Neural progenitor cell (in vitro differentiated cells): Measurements from ENCODE around the gene NEK8. TPM values are rescaled to one million over a fixed set of nuclear protein-coding genes. Genes with fewer than 3 reads are reported as not detected.

Source experiments
- DNase-seq: peaks from one replicate; pipeline ENCODE4 v3.0.0-alpha.2; 2016; ENCODE audit warnings: low spot score
- H2AFZ ChIP-seq: fragments of 200-600 bp; sonication (generic); replicated peaks from 2 replicates; pipeline ENCODE4 v1.6.1; 2016; ENCODE audit warnings: antibody characterized with exemption
- H3F3A ChIP-seq: fragments of 200-600 bp; sonication (generic); 2 replicates; pipeline ENCODE4 v1.6.1; 2016; ENCODE audit warnings: antibody characterized with exemption, low read depth
- H3K27ac ChIP-seq: fragments of 200-600 bp; sonication (generic); 2 replicates; pipeline ENCODE4 v1.5.1; 2016; ENCODE audit warnings: mild to moderate bottlenecking
- H3K27me3 ChIP-seq: fragments of 200-600 bp; sonication (generic); 2 replicates; pipeline ENCODE4 v1.6.1; 2016; ENCODE audit warnings: mild to moderate bottlenecking, moderate library complexity
- H3K36me3 ChIP-seq: fragments of 200-600 bp; sonication (generic); 2 replicates; pipeline ENCODE4 v1.5.1; 2016
- H3K4me1 ChIP-seq: fragments of 200-600 bp; sonication (generic); 2 replicates; pipeline ENCODE4 v1.6.1; 2016; ENCODE audit warnings: mixed run types
- H3K4me2 ChIP-seq: fragments of 200-600 bp; sonication (generic); 2 replicates; pipeline ENCODE4 v1.6.1; 2016
- H3K4me3 ChIP-seq: fragments of 200-600 bp; sonication (generic); 2 replicates; pipeline ENCODE4 v1.5.1; 2016
- H3K79me2 ChIP-seq: fragments of 200-600 bp; sonication (generic); 2 replicates; pipeline ENCODE4 v1.6.1; 2016; ENCODE audit warnings: low read depth
- H3K9ac ChIP-seq: fragments of 200-600 bp; sonication (generic); 2 replicates; pipeline ENCODE4 v1.6.1; 2016
- H3K9me3 ChIP-seq: fragments of 200-600 bp; sonication (generic); 2 replicates; pipeline ENCODE4 v1.5.1; 2016; ENCODE audit warnings: low read depth
- H4K20me1 ChIP-seq: fragments of 200-600 bp; sonication (generic); 2 replicates; pipeline ENCODE4 v1.6.1; 2016; ENCODE audit warnings: low read depth
- H3K27ac Mint-ChIP-seq: 3 replicates; pipeline ENCODE4 v1.8.0; 2021; ENCODE audit warnings: mixed read lengths
- H3K27me3 Mint-ChIP-seq: 2 replicates; pipeline ENCODE4 v1.8.0; 2022; ENCODE audit warnings: low read depth, mild to moderate bottlenecking, inconsistent platforms, moderate library complexity, mixed read lengths; ENCODE audit not compliant: insufficient read depth
- H3K36me3 Mint-ChIP-seq: 3 replicates; pipeline ENCODE4 v1.8.0; 2021; ENCODE audit warnings: mixed read lengths
- H3K4me1 Mint-ChIP-seq: 3 replicates; pipeline ENCODE4 v1.8.0; 2021; ENCODE audit warnings: mixed read lengths
- H3K4me3 Mint-ChIP-seq: 3 replicates; pipeline ENCODE4 v1.8.0; 2021; ENCODE audit warnings: mild to moderate bottlenecking, moderate library complexity, mixed read lengths
- H3K9me3 Mint-ChIP-seq: 3 replicates; pipeline ENCODE4 v1.8.0; 2020; ENCODE audit warnings: mixed read lengths
- EZH2 ChIP-seq: fragments of 200-600 bp; sonication (generic); IDR thresholded peaks from 2 replicates; pipeline ENCODE4 v1.6.1; 2017; ENCODE audit warnings: antibody characterized with exemption, mild to moderate bottlenecking, moderate library complexity
- EZH2phosphoT487 ChIP-seq: fragments of 200-600 bp; sonication (generic); IDR thresholded peaks from 2 replicates; pipeline ENCODE4 v1.6.1; 2017; ENCODE audit warnings: antibody characterized with exemption
- total RNA-seq: library from RNA; depleted of rRNA; stranded (reverse); fragments of >200 nt; gene quantifications from 2 replicates; pipeline ENCODE4 v1.2.3, GENCODE V29; 2015; ENCODE audit warnings: low replicate concordance
- TF ChIP-seq, protein P1 (sequence below): fragments of 200-600 bp; sonication (generic); IDR thresholded peaks from 2 replicates; pipeline ENCODE4 v1.5.1; 2017; ENCODE audit warnings: antibody characterized with exemption, mild to moderate bottlenecking

NEK8 gene
- total RNA-seq, 1 donor from 2014 or later, result 3.7 TPM

DNA sequence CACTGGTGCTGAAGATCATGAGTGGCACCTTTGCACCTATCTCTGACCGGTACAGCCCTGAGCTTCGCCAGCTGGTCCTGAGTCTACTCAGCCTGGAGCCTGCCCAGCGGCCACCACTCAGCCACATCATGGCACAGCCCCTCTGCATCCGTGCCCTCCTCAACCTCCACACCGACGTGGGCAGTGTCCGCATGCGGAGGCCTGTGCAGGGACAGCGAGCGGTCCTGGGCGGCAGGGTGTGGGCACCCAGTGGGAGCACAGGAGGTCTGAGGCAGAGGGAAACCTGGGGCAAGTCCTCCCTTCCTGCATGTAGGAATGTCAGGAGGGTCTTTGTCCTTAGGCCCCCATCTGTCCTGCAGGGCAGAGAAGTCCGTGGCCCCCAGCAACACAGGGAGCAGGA, 8.7 kb downstream of the NEK8 start:
- H4K20me1 ChIP-seq, result no peaks in the 10 kb centered on the region
- H3K4me3 Mint-ChIP-seq, result no peak overlapping the region

DNA sequence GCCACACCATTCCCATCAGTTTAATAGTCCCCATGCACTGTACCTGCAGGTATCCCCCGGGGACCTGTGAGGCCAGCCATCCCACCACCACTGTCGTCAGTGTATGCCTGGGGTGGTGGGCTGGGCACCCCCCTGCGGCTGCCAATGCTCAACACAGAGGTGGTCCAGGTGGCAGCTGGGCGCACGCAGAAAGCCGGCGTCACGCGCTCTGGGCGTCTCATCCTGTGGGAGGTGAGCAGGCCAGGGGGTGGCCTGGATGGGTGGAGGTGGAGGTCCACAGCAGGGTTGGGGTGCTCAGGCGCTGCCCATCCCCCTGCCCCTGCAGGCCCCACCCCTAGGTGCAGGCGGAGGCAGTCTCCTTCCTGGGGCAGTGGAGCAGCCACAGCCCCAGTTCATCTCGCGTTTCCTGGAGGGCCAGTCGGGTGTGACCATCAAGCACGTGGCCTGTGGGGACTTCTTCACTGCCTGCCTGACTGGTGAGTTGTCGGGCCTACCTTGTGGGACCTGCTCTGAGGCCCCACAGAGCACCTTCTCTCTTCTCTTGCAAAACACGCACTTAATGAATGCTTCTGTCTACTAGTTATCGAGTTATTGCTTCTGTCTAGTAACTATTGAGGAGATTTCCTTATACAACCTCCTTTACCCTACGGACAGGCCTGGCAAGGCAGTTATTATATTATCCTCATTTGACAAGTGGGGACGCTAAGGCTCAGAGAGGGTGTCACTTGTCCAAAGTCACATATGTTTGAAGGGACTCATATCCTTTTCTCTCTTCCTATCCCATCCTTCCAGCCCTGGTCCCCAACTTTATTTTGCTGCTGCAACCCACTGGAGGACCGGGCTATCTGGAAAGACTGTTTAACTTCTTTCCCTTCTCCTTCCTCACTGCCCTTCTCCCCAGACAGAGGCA, 9.4 kb downstream of the NEK8 start:
- Histone ChIP-seq H3K9ac (no peak overlapping the region), H3K79me2 (no peaks in the 10 kb centered on the region), H3K4me1 (no peaks in the 10 kb centered on the region), H3K36me3 (no peaks in the 10 kb centered on the region), H3K4me3 (no peak overlapping the region), H2AFZ (no peak overlapping the region), H3F3A (peaks cover 7% of the 10 kb centered on the region), H3K27ac (no peak overlapping the region), H3K4me2 (no peak overlapping the region), H3K9me3 (no peaks in the 10 kb centered on the region), H3K27me3 (no peaks in the 10 kb centered on the region), H4K20me1 (no peaks in the 10 kb centered on the region)
- Mint-ChIP-seq H3K9me3 (peaks cover 2% of the 10 kb centered on the region), H3K27me3 (peaks cover under 1% of the 10 kb centered on the region), H3K36me3 (peaks cover 2% of the 10 kb centered on the region), H3K27ac (peak overlapping the region; percentile 44), H3K4me1 (peaks cover 1% of the 10 kb centered on the region), H3K4me3 (no peak overlapping the region)
- TF ChIP-seq, protein P1, sequence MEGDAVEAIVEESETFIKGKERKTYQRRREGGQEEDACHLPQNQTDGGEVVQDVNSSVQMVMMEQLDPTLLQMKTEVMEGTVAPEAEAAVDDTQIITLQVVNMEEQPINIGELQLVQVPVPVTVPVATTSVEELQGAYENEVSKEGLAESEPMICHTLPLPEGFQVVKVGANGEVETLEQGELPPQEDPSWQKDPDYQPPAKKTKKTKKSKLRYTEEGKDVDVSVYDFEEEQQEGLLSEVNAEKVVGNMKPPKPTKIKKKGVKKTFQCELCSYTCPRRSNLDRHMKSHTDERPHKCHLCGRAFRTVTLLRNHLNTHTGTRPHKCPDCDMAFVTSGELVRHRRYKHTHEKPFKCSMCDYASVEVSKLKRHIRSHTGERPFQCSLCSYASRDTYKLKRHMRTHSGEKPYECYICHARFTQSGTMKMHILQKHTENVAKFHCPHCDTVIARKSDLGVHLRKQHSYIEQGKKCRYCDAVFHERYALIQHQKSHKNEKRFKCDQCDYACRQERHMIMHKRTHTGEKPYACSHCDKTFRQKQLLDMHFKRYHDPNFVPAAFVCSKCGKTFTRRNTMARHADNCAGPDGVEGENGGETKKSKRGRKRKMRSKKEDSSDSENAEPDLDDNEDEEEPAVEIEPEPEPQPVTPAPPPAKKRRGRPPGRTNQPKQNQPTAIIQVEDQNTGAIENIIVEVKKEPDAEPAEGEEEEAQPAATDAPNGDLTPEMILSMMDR, result no peak
- TF ChIP-seq EZH2 (no peak), EZH2phosphoT487 (no peak)
- DNase-seq, result no peak

More for the DNA sequence above, 8.7 kb downstream of the NEK8 start:
- H3F3A ChIP-seq, result no peaks in the 10 kb centered on the region
- no peaks in the 10 kb centered on the region for H3K79me2 ChIP-seq
- H3K4me2 ChIP-seq, result no peak overlapping the region
- H3K27me3 ChIP-seq, result no peaks in the 10 kb centered on the region
- H3K27ac ChIP-seq, result no peak overlapping the region
- H3K27ac Mint-ChIP-seq, result no peak overlapping the region
- no peak for DNase-seq
- H3K9me3 ChIP-seq, result no peaks in the 10 kb centered on the region
- H2AFZ ChIP-seq, result no peak overlapping the region
- peaks cover 2% of the 10 kb centered on the region for H3K36me3 Mint-ChIP-seq
- H3K9ac ChIP-seq, result no peak overlapping the region
- H3K4me1 ChIP-seq, result no peaks in the 10 kb centered on the region
- peaks cover 2% of the 10 kb centered on the region for H3K9me3 Mint-ChIP-seq
- no peaks in the 10 kb centered on the region for H3K27me3 Mint-ChIP-seq
- TF ChIP-seq EZH2, result no peak
- TF ChIP-seq, protein P1, result no peak
- TF ChIP-seq EZH2phosphoT487, result no peak
- no peak overlapping the region for H3K4me3 ChIP-seq
- no peaks in the 10 kb centered on the region for H3K36me3 ChIP-seq
- no peaks in the 10 kb centered on the region for H3K4me1 Mint-ChIP-seq

DNA sequence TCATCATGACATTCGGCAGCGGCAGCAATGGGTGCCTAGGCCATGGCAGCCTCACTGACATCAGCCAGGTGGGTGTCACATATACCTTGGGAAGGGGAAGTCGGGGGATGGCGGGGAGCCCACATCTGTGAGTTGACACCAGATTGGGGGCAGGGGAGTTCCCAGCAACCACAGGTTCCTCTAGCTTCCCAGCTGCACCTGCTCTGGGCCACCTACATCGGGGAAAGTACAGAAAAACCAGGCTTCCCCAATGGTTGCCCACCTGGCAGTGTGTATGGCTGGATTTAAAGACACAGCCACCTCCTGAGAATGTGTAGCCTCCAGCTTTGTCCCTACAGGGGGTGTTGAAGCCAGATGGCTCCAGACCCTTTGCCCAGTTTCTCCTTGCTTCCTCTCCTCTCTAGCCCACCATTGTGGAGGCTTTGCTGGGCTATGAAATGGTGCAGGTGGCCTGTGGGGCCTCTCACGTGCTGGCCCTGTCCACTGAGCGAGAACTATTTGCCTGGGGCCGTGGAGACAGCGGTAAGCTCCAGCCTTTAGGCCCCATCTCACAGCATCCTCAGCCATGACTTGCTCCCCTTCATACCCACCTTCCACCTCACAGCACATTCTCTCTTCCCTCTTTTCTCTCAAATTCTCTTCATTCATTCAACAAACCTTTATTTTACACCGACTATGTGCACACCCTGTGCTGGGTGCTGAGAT, 10.2 kb downstream of the NEK8 start:
- Histone ChIP-seq H3K36me3 (no peaks in the 10 kb centered on the region), H2AFZ (no peak overlapping the region), H3K27ac (no peak overlapping the region), H3K4me3 (no peak overlapping the region), H3F3A (peaks cover 14% of the 10 kb centered on the region), H3K9ac (no peak overlapping the region), H4K20me1 (no peaks in the 10 kb centered on the region), H3K9me3 (no peaks in the 10 kb centered on the region), H3K4me1 (no peaks in the 10 kb centered on the region), H3K79me2 (no peaks in the 10 kb centered on the region), H3K27me3 (no peaks in the 10 kb centered on the region), H3K4me2 (no peak overlapping the region)
- H3K4me1 Mint-ChIP-seq, result peaks cover 3% of the 10 kb centered on the region
- H3K27me3 Mint-ChIP-seq, result peaks cover 2% of the 10 kb centered on the region
- no peak overlapping the region for H3K27ac Mint-ChIP-seq
- TF ChIP-seq EZH2 (no peak), EZH2phosphoT487 (no peak)
- TF ChIP-seq, protein P1, result no peak
- peaks cover 2% of the 10 kb centered on the region for H3K36me3 Mint-ChIP-seq
- no peak for DNase-seq
- H3K4me3 Mint-ChIP-seq, result no peak overlapping the region
- H3K9me3 Mint-ChIP-seq, result peaks cover 2% of the 10 kb centered on the region
